Measurements from ENCODE around the gene CDH4.

DNA sequence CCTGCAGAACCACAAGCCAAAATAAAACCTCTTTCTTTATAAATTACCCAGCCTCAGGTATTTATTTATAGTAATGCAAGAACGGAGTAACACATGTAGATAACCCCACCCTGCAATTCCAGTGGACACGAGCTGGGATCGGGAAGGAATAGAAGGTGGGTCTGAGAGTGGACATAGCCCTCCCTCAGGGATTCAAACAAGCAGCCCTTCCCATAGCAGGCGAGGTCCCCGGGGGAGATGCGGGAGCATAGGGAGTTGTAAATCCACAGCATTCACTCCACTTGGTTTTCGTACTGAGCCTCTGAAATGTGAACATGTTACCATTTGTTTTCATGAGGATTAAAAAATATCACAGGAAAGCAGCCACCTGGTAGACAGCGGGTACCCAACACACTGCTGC is 312.6 kb downstream of the CDH4 start:
- TF ChIP-seq POLR2AphosphoS5 (IDR thresholded peaks at IDR 0.05), result no peak
- TF ChIP-seq POLR2A (IDR thresholded peaks at IDR 0.05), result no peak

All from prostate gland (tissue), 1 donor.